Cardiac muscle cell (in vitro differentiated cells and primary cell): ENCODE data around the gene COL27A1. TPM values are rescaled to one million over a fixed set of nuclear protein-coding genes. Genes with fewer than 3 reads are reported as not detected.
A peak's percentile ranks its signal among the peaks of the same experiment; 100 is the strongest.

Experiments used
- DNase-seq, 2 donors: peaks; one replicate each; pipeline versions ENCODE4 v3.0.0 to v3.0.0-alpha.2; 2010 to 2017; ENCODE audit warnings: low read depth in 1 of 2, low spot score in 1 of 2
- H3K27ac ChIP-seq: fragments of 200-600 bp; sonication (generic); 2 replicates; pipeline ENCODE4 v1.5.1; 2016
- H3K27me3 ChIP-seq: fragments of 200-600 bp; sonication (generic); 2 replicates; pipeline ENCODE4 v1.6.0; 2016; ENCODE audit warnings: control low read depth
- H3K36me3 ChIP-seq: fragments of 200-600 bp; sonication (generic); 2 replicates; pipeline ENCODE4 v1.5.1; 2016; ENCODE audit warnings: control low read depth
- H3K4me1 ChIP-seq: fragments of 200-600 bp; sonication (generic); 2 replicates; pipeline ENCODE4 v1.8.1; 2017; ENCODE audit warnings: low read depth, mild to moderate bottlenecking, mixed run types
- H3K4me3 ChIP-seq: fragments of 200-600 bp; sonication (generic); 2 replicates; pipeline ENCODE4 v1.5.1; 2016; ENCODE audit warnings: mild to moderate bottlenecking
- H3K9me3 ChIP-seq: fragments of 200-600 bp; sonication (generic); 2 replicates; pipeline ENCODE4 v1.5.1; 2017; ENCODE audit warnings: low read depth, mild to moderate bottlenecking, control low read depth
- CTCF ChIP-seq: IDR thresholded peaks from 2 replicates; pipeline ENCODE4 v1.5.1; 2012; ENCODE audit warnings: low read depth, mild to moderate bottlenecking, low read length
- polyA plus RNA-seq: library from polyadenylated mRNA; unstranded; fragments of >200 nt; fragmentation: Nextera tagmentation; extraction: Ambion mirVana; gene quantifications from 2 replicates; pipeline ENCODE4 v1.2.1, GENCODE V29; 2016
- total RNA-seq: library from RNA; depleted of rRNA; stranded (reverse); fragments of >200 nt; gene quantifications from 2 replicates; pipeline ENCODE4 v1.2.3, GENCODE V29; 2016

COL27A1 gene
- total and polyA plus RNA-seq, 2 experiments from 2014 or later: 12.2 to 19.2 TPM

GRCh38 chr9:114288193-114289091 is 133.1 kb downstream of the COL27A1 start:
- TF ChIP-seq CTCF: no peak
- H3K36me3 ChIP-seq: no peaks in the 10 kb centered on the region
- H3K4me3 ChIP-seq: no peak overlapping the region
- H3K27me3 ChIP-seq: no peaks in the 10 kb centered on the region
- no peak overlapping the region for H3K27ac ChIP-seq
- peak; percentile 28 to 46 for DNase-seq
- H3K4me1 ChIP-seq: no peaks in the 10 kb centered on the region
- no peaks in the 10 kb centered on the region for H3K9me3 ChIP-seq

DNA sequence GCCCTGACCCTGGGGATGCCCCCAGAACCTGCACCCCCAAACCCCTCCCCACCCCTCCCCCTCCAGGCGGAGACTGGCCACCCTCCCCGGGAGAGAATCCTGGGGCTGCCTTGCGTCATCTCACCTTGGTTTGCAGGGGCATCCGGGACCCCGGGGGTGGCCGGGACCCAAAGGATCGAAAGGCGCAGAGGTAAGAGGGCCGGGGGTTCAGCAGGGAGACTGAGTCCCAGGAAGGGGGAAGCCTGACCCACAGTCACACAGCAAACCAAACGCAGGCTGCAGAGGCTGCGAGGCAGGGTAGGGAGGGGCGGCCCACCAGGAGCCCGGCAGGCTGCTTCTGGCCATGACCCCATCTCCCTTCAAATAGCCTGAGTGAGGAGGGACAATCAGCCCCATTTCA is 133.8 kb downstream of the COL27A1 start:
- no peak for TF ChIP-seq CTCF
- no peak for DNase-seq
- Histone ChIP-seq H3K36me3 (no peaks in the 10 kb centered on the region), H3K4me1 (no peaks in the 10 kb centered on the region), H3K9me3 (no peaks in the 10 kb centered on the region), H3K4me3 (no peak overlapping the region), H3K27ac (no peak overlapping the region), H3K27me3 (no peaks in the 10 kb centered on the region)

DNA sequence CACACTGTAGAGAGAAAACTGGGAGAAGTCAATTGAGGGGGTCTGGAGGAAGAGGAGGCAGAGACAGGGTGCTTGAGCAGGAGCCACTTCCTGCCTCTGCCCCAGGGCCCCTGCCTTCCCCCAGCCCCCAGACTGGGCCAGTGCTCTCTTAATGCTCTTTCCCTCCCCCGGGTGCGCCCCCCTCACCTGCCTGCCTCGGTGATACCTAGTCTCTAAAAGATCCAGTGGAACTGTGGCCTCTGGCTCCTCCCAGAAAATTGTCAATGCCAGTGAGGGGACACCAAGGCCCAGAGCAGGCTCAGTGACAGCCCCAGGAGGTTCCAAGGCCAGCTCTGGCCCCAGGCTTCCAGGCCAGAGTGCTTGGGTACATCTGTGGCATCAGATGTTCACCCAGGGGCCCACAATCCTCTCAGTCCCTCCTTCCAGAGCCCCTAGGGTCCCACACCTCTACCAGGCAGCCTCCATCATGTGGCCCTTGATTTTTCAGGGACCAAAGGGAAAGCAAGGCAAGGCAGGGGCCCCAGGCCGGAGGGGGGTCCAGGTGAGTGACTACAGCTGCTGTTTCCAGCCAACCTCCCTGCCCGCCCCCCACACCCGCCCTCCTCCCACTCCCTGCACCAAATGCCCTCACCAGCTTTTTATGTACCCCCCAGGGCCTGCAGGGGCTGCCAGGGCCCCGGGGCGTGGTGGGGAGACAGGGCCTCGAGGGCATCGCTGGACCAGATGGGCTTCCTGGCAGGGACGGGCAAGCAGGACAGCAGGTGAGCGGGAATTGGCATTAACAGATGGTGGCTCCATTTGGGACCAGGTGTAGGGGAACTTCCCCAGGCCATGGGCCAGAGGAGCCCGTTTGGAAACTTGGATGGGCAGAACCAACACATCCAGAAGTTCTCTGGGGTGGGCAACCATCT is 134.5 kb downstream of the COL27A1 start:
- no peak for TF ChIP-seq CTCF
- peaks cover 4% of the 10 kb centered on the region for H3K36me3 ChIP-seq
- no peak overlapping the region for H3K27ac ChIP-seq
- H3K4me1 ChIP-seq: no peaks in the 10 kb centered on the region
- DNase-seq: no peak
- H3K4me3 ChIP-seq: no peak overlapping the region
- no peaks in the 10 kb centered on the region for H3K9me3 ChIP-seq
- H3K27me3 ChIP-seq: no peaks in the 10 kb centered on the region

DNA sequence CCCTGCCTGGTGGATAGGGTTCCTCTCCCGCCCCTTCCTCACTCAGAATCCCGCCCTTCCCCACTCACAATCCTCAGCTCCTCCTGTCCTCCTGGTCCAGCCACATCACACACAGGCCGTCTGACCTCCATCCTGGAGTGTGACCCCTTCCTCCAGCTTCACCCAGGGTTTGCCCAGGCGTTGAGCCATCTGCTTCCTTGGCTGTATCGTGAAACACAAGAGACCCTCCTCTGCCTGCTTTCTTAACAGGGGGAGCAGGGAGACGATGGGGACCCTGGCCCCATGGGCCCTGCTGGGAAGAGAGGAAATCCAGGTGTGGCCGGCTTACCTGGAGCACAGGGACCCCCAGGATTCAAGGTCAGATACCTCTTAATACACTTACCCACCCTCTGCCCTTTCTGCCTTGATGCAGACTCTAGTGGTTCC is 135.2 kb downstream of the COL27A1 start:
- TF ChIP-seq CTCF: no peak
- no peak overlapping the region for H3K4me3 ChIP-seq
- no peaks in the 10 kb centered on the region for H3K27me3 ChIP-seq
- no peaks in the 10 kb centered on the region for H3K9me3 ChIP-seq
- H3K27ac ChIP-seq: no peak overlapping the region
- H3K4me1 ChIP-seq: no peaks in the 10 kb centered on the region
- H3K36me3 ChIP-seq: peaks cover 9% of the 10 kb centered on the region
- DNase-seq: no peak

DNA sequence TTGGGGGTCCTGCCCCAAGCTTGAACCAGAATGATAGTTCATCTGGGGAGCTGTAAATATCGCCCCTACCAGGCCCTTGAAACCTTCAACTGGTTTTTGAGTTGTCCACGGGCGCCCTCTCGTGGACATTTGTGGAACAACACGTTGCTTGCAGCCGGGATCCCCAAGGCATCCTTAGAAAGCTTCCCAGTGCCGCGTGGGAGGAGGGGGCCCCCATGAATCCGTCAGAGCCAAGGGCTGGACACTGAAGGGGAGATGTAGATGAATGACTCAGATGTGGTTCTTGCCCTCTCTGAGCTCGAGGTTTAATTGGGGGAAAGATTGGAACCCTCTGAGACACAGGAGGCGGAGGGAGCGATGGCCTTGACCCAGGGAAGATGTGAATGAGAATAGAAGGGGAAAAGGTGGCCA is 135.7 kb downstream of the COL27A1 start:
- TF ChIP-seq CTCF: peak; percentile 80
- H3K9me3 ChIP-seq: no peaks in the 10 kb centered on the region
- peaks cover 10% of the 10 kb centered on the region for H3K36me3 ChIP-seq
- H3K4me3 ChIP-seq: no peak overlapping the region
- no peak overlapping the region for H3K27ac ChIP-seq
- DNase-seq: peak; percentile 69 to 73
- H3K27me3 ChIP-seq: no peaks in the 10 kb centered on the region
- H3K4me1 ChIP-seq: no peaks in the 10 kb centered on the region
